ENCODE measurements around the gene TGFB1.
"Not testable (repeated sequence)": the region's sequence is repeated elsewhere in the genome, so short reads cannot be mapped to it uniquely, and the experiment has no call there.

Gene TGFB1

GRCh38 chr19:41367848-41368301 lies 14.2 kb upstream of the TGFB1 start:
- DNase-seq = peak; percentile 79

GRCh38 chr19:41366089-41366488 lies 12.4 kb upstream of the TGFB1 start:
- no peak for DNase-seq

GRCh38 chr19:41364524-41365391 lies 11.0 kb upstream of the TGFB1 start:
- DNase-seq = peak; percentile 75

GRCh38 chr19:41363753-41364523 lies 10.2 kb upstream of the TGFB1 start, which contains the start of gene B9D2:
Gene B9D2, minus strand, starts transcription at chr19:41364149. Its CDS starts 630 bp downstream, at chr19:41363519.
- DNase-seq = peak; percentile 99

GRCh38 chr19:41363371-41363752 lies 9.6 kb upstream of the TGFB1 start:
- DNase-seq = no peak

GRCh38 chr19:41362143-41362847 lies 8.6 kb upstream of the TGFB1 start:
- DNase-seq = no peak

GRCh38 chr19:41359741-41360140 lies 6.0 kb upstream of the TGFB1 start:
- no peak for DNase-seq

- DNase-seq = no peak
These were observed 4.0 kb upstream of the TGFB1 start for GRCh38 chr19:41357746-41358145.

GRCh38 chr19:41356984-41357739 lies 3.4 kb upstream of the TGFB1 start:
- DNase-seq = peak; percentile 54

- no peak for DNase-seq
These were observed 2.1 kb upstream of the TGFB1 start for GRCh38 chr19:41355802-41356201.

- no peak for DNase-seq
These were observed 1.3 kb upstream of the TGFB1 start for GRCh38 chr19:41355035-41355434.

- DNase-seq = no peak
These were observed 726 bp upstream of the TGFB1 start for GRCh38 chr19:41354343-41354953.

GRCh38 chr19:41352609-41353465 lies 885 bp downstream of the TGFB1 start:
- DNase-seq = peak; percentile 80

- DNase-seq = no peak
These were observed 1.5 kb downstream of the TGFB1 start for GRCh38 chr19:41352279-41352608.

GRCh38 chr19:41351339-41352245 lies 2.1 kb downstream of the TGFB1 start:
- peak; percentile 80 for DNase-seq

- DNase-seq = peak; percentile 19
These were observed 2.9 kb downstream of the TGFB1 start for GRCh38 chr19:41350735-41351338.

GRCh38 chr19:41346916-41347315 lies 6.8 kb downstream of the TGFB1 start:
- not testable (repeated sequence) for DNase-seq

- no peak for DNase-seq
These were observed 9.6 kb downstream of the TGFB1 start for GRCh38 chr19:41344162-41344561.

- no peak for DNase-seq
These were observed 11.8 kb downstream of the TGFB1 start for GRCh38 chr19:41341669-41342490.
